ENCODE results near the gene TAF13. TPM values are rescaled to one million over a fixed set of nuclear protein-coding genes. Genes with fewer than 3 reads are reported as not detected.

Gene TAF13
- total and polyA plus RNA-seq, 2 of the 4 experiments (the other 2 are of a cell fraction) = 13.1 to 42.5 TPM

DNA sequence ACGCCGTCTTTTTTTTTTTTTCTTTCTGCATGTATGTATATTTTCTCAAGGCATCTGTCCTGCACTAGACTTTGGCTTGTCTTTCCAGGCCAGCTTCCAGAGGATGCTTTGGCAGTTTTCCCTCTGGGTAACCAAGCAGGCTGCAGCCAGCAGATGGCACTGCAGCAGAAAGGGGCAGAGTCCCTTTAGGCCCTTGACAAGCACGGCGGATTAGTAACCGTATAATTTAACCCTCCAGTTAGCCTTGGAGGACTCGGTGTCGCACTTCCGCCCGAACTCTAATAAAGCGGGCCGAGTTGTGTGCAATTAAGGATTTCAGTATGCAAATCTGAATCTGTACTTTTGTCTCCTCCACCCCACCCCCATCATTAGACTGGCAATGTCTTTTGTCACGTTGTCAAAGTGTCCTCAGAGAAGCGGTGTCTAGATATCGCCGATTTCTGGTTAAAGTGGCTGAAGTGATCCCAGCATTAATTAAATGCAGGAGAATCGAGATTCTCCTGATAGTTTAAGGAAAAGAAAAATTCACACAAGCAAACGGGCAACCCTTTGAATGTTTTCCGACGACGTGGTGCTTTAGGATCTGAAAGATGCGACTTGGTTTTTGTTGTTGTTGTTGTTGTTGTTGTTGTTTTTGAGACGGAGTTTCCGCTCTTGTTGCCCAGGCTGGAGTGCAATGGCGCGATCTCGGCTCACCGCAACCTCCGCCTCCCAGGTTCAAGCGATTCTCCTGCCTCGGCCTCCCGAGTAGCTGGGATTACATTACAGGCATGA lies 13.6 kb upstream of the TAF13 start:
- H2AFZ ChIP-seq (replicated peaks; ENCODE audit: low read length, poor library complexity) = no peak overlapping the region
- peaks cover 14 to 37% of the 10 kb centered on the region in 2 experiments for H3K79me1 ChIP-seq (ENCODE audit: low read depth in 1 of 2, low read length in 2 of 2)
- no peaks in the 10 kb centered on the region for H3K27me3 ChIP-seq (ENCODE audit: control insufficient read depth, insufficient read depth, low read length)
- peak; percentile 71 for DNase-seq
- BruUV-seq (replicated peaks) = no TSS peak
- H3K9ac ChIP-seq (ENCODE audit: low read depth, low read length) = no peak overlapping the region
- peaks cover 3% of the 10 kb centered on the region; the same call in 1 of the 2 replicates for H3K36me3 ChIP-seq (ENCODE audit: control insufficient read depth, insufficient read depth, low read length)
- no peak overlapping the region for H2BK5ac ChIP-seq (ENCODE audit: low read depth, low read length, poor library complexity, severe bottlenecking)
- WGBS, 2 experiments (ENCODE audit: extremely low coverage in 2 of 2, insufficient read length in 1 of 2) = 77% methylated on average over 7 of the region's 31 CpGs; no CpG with 5 or more reads in 1 of the 2 experiments
- intact Hi-C loops (cut with micrococcal nuclease) = no loop called here
- H2BK20ac ChIP-seq (ENCODE audit: low read depth, low read length) = no peak overlapping the region
- no peak overlapping the region for H3K4ac ChIP-seq (ENCODE audit: low read depth, low read length)
- H2BK15ac ChIP-seq (ENCODE audit: low read depth, low read length) = no peak overlapping the region
- no peak overlapping the region for H3K56ac ChIP-seq (ENCODE audit: extremely low read depth, insufficient read depth, low read length)
- H4K8ac ChIP-seq (ENCODE audit: low read depth in 2 of 2, low read length in 2 of 2) = peak overlapping the region; percentile 38 to 47; a peak in 1 of 4 replicates
- ChIA-PET POLR2A (ENCODE audit: unreplicated experiment) (interaction anchor here (0.6 kb wide), 1 partner anchor 32 kb away, joined by 4 read pairs; no protein-coding TSS in a partner anchor), CTCF (interaction anchor here (0.8 kb wide), 1 partner anchor 12 kb away, joined by 4 read pairs; no protein-coding TSS in a partner anchor)
- no peaks in the 10 kb centered on the region for H4K20me1 ChIP-seq (ENCODE audit: insufficient read depth, low read length)
- H3K23ac ChIP-seq (ENCODE audit: low read depth, low read length) = no peak overlapping the region
- in situ Hi-C loops (cut with MboI; ENCODE audit: low sequenced_read_pairs) = no loop called here
- no peak for ATAC-seq (ENCODE audit: low read depth)
- H4K91ac ChIP-seq (ENCODE audit: insufficient read depth, low read depth, low read length) = no peak overlapping the region
- dilution Hi-C loops (cut with HindIII; ENCODE audit: low sequenced_read_pairs, unreplicated experiment) = no loop called here
- H3K9me3 ChIP-seq (ENCODE audit: control insufficient read depth, insufficient read depth, low read length) = no peaks in the 10 kb centered on the region
- no peak overlapping the region for H2AK5ac ChIP-seq (ENCODE audit: low read depth, low read length)
- no peak overlapping the region for H3K27ac ChIP-seq (ENCODE audit: insufficient read depth, low read length)
- H3K18ac ChIP-seq (ENCODE audit: low read depth, low read length) = no peak overlapping the region
- no peak overlapping the region for H2BK120ac ChIP-seq (ENCODE audit: low read depth, low read length)
- no peak overlapping the region for H3K14ac ChIP-seq (replicated peaks; ENCODE audit: low read depth, low read length)
- H3K4me1 ChIP-seq (ENCODE audit: control insufficient read depth, insufficient read depth, low read length) = peaks cover 5% of the 10 kb centered on the region; the same call in 1 of the 2 replicates
- no peak overlapping the region; the same call in 1 of the 2 replicates for H3K4me2 ChIP-seq (ENCODE audit: low read depth, low read length)
- no peaks in the 10 kb centered on the region for H3K9me1 ChIP-seq (ENCODE audit: insufficient read depth, low read length)
- no peak overlapping the region for H4K5ac ChIP-seq (ENCODE audit: low read depth, low read length)
- no peak overlapping the region for H3K4me3 ChIP-seq (ENCODE audit: insufficient read depth, low read depth, low read length)
- TF ChIP-seq CHD1 (IDR thresholded peaks at IDR 0.05; ENCODE audit: low read depth, low read length) (no peak), CTCF (conservative IDR thresholded peaks at IDR 0.05; ENCODE audit: low read depth, low read length) (peak; percentile 60), RAD21 (IDR thresholded peaks at IDR 0.05; ENCODE audit: low read length) (peak; percentile 44), SMC3 (IDR thresholded peaks at IDR 0.05; ENCODE audit: low read depth, low read length) (peak; percentile 38), CEBPB (IDR thresholded peaks at IDR 0.05; ENCODE audit: low read depth, low read length) (no peak)
- TF ChIP-seq, protein P1, sequence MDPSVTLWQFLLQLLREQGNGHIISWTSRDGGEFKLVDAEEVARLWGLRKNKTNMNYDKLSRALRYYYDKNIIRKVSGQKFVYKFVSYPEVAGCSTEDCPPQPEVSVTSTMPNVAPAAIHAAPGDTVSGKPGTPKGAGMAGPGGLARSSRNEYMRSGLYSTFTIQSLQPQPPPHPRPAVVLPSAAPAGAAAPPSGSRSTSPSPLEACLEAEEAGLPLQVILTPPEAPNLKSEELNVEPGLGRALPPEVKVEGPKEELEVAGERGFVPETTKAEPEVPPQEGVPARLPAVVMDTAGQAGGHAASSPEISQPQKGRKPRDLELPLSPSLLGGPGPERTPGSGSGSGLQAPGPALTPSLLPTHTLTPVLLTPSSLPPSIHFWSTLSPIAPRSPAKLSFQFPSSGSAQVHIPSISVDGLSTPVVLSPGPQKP (IDR thresholded peaks at IDR 0.05; ENCODE audit: borderline replicate concordance, low read depth, low read length) = no peak
- H2AK9ac ChIP-seq (replicated peaks; ENCODE audit: low read depth, low read length, poor library complexity) = no peak overlapping the region

Data from IMR-90 (cell line).